ENCODE data around the gene POLR1A. TPM values are rescaled to one million over a fixed set of nuclear protein-coding genes. Genes with fewer than 3 reads are reported as not detected.

POLR1A gene
- total RNA-seq, 1 experiment from 2014 or later, result 62.7 TPM

GRCh38 chr2:86062043-86062442 is 43.6 kb downstream of the POLR1A start:
- H4K20me1 ChIP-seq (ENCODE audit: control insufficient read depth, insufficient read depth, insufficient read length), result no peaks in the 10 kb centered on the region
- no peaks in the 10 kb centered on the region for H3K79me2 ChIP-seq (ENCODE audit: insufficient read depth, low read length)
- H2BK120ac ChIP-seq (ENCODE audit: low read depth, low read length, poor library complexity, severe bottlenecking), result no peak overlapping the region
- Mint-ChIP-seq H3K27ac (no peak overlapping the region), H3K4me1 (no peaks in the 10 kb centered on the region), H3K36me3 (ENCODE audit: insufficient read depth in 1 of 3, low read depth in 3 of 3) (peaks cover 30 to 87% (median 69%) of the 10 kb centered on the region in 3 experiments; a peak in 6 of 7 replicates), H3K4me3 (no peak overlapping the region), H3K27me3 (ENCODE audit: low read depth) (no peaks in the 10 kb centered on the region), H3K9me3 (no peaks in the 10 kb centered on the region)
- no CpG with 5 or more reads among the region's 2 CpGs for WGBS (ENCODE audit: extremely low coverage, insufficient read length, low lambda C conversion rate)
- H3K18ac ChIP-seq (ENCODE audit: insufficient read length, low read depth, low read length), result no peak overlapping the region
- H3K14ac ChIP-seq (ENCODE audit: insufficient read depth, low read length), result no peak overlapping the region
- H2AK5ac ChIP-seq (ENCODE audit: insufficient read length, low read length), result no peak overlapping the region
- no peak overlapping the region for H2BK12ac ChIP-seq (ENCODE audit: insufficient read length, low read depth, low read length)
- no peak overlapping the region for H3K9ac ChIP-seq (ENCODE audit: extremely low read depth, insufficient read length, low read length)
- H3T11ph ChIP-seq (ENCODE audit: low read length), result no peak overlapping the region
- H3K27me3 ChIP-seq (ENCODE audit: insufficient read depth, low read length), result no peaks in the 10 kb centered on the region
- no peak for TF ChIP-seq CTCF (conservative IDR thresholded peaks at IDR 0.05)
- H3K9me3 ChIP-seq (ENCODE audit: control insufficient read depth, low read depth, low read length), result no peaks in the 10 kb centered on the region
- no peak overlapping the region for H3K4ac ChIP-seq (ENCODE audit: low read depth, low read length)
- H3K4me2 ChIP-seq (ENCODE audit: insufficient read depth, insufficient read length, low read length), result no peak overlapping the region
- DNase-seq, result no peak
- no peak overlapping the region for H2BK15ac ChIP-seq (ENCODE audit: low read depth, low read length)
- no peak overlapping the region for H3K23ac ChIP-seq (ENCODE audit: insufficient read length, low read depth, low read length)
- H2BK20ac ChIP-seq (ENCODE audit: low read depth, low read length, poor library complexity, severe bottlenecking), result no peak overlapping the region
- H4K8ac ChIP-seq (replicated peaks; ENCODE audit: insufficient read length, low read depth, low read length), result no peak overlapping the region
- H3K27ac ChIP-seq (ENCODE audit: insufficient read length, low read depth, low read length), result no peak overlapping the region
- no peak overlapping the region for H4K5ac ChIP-seq (ENCODE audit: insufficient read length, low read depth, low read length)
- no peak overlapping the region for H2AFZ ChIP-seq (ENCODE audit: low read length)
- H4K91ac ChIP-seq (ENCODE audit: insufficient read length, low read depth, low read length), result no peak overlapping the region
- H3K4me1 ChIP-seq (ENCODE audit: insufficient read depth, low read length), result no peaks in the 10 kb centered on the region
- H2BK5ac ChIP-seq (ENCODE audit: insufficient read length, low read length), result no peak overlapping the region
- no peak overlapping the region for H3K56ac ChIP-seq (ENCODE audit: insufficient read length, low read depth, low read length)
- no peaks in the 10 kb centered on the region for H3K23me2 ChIP-seq (ENCODE audit: insufficient read length, low read depth, low read length, poor library complexity, severe bottlenecking)
- H3K79me1 ChIP-seq (ENCODE audit: insufficient read depth, low read depth, low read length, poor library complexity, severe bottlenecking), result no peaks in the 10 kb centered on the region
